NB4 (cell line): Measurements from ENCODE around the gene RCBTB1.

Experiments
- MYC ChIP-seq: IDR thresholded peaks from 2 replicates; pipeline ENCODE4 v1.6.1; 2011; ENCODE audit warnings: low read depth, low read length
- POLR2A ChIP-seq: IDR thresholded peaks from 2 replicates; pipeline ENCODE4 v1.6.1; 2011; ENCODE audit warnings: mild to moderate bottlenecking; ENCODE audit not compliant: insufficient read length; ENCODE audit errors: extremely low read depth
- TF ChIP-seq, protein P1 (sequence below): IDR thresholded peaks from one replicate; pipeline ENCODE4 v1.5.1; 2012; ENCODE audit warnings: low read depth, low read length

DNA sequence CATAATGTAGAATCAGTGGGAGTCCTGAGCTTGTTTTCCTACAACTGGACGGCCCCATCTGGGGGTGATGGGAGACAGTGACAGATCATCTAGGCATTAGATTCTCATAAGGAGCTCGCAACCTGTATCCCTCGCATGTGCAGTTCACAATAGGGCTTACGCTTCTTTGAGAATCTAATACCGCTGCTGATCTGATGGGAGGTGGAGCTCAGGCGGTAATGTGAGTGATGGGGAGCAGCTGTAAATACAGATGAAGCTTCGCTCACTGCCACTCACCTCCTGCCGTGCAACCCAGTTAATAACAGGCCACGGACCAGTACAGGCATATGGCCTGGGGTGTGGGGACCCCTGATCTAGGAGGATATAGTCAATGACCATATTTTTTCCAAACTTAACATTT, 38.8 kb downstream of the RCBTB1 start:
- TF ChIP-seq, protein P1, sequence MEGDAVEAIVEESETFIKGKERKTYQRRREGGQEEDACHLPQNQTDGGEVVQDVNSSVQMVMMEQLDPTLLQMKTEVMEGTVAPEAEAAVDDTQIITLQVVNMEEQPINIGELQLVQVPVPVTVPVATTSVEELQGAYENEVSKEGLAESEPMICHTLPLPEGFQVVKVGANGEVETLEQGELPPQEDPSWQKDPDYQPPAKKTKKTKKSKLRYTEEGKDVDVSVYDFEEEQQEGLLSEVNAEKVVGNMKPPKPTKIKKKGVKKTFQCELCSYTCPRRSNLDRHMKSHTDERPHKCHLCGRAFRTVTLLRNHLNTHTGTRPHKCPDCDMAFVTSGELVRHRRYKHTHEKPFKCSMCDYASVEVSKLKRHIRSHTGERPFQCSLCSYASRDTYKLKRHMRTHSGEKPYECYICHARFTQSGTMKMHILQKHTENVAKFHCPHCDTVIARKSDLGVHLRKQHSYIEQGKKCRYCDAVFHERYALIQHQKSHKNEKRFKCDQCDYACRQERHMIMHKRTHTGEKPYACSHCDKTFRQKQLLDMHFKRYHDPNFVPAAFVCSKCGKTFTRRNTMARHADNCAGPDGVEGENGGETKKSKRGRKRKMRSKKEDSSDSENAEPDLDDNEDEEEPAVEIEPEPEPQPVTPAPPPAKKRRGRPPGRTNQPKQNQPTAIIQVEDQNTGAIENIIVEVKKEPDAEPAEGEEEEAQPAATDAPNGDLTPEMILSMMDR: no peak
- TF ChIP-seq POLR2A: no peak
- TF ChIP-seq MYC: no peak
